HEK293 (cell line): ENCODE data around the gene TMEM198.

ENCODE experiments used
- GLI4 ChIP-seq: fragments of 450-650 bp; formaldehyde crosslinking; IDR thresholded peaks from 2 replicates; pipeline ENCODE4 v1.5.1; 2016; ENCODE audit warnings: missing biosample characterization, missing genetic modification characterization
- GLIS2 ChIP-seq: fragments of 450-650 bp; formaldehyde crosslinking; IDR thresholded peaks from 2 replicates; pipeline ENCODE4 v1.5.1; 2016; ENCODE audit warnings: missing biosample characterization, missing genetic modification characterization
- HOXD13 ChIP-seq: sonication (generic); formaldehyde crosslinking; IDR thresholded peaks from 2 replicates; pipeline ENCODE4 v1.8.0; 2022; ENCODE audit warnings: missing genetic modification reagents, borderline replicate concordance
- KLF7 ChIP-seq: fragments of 450-650 bp; formaldehyde crosslinking; IDR thresholded peaks from 2 replicates; pipeline ENCODE4 v1.5.1; 2016; ENCODE audit warnings: missing biosample characterization, missing genetic modification characterization, borderline replicate concordance
- KLF8 ChIP-seq: fragments of 450-650 bp; formaldehyde crosslinking; IDR thresholded peaks from 2 replicates; pipeline ENCODE4 v1.5.1; 2016; ENCODE audit warnings: missing biosample characterization, missing genetic modification characterization
- KLF9 ChIP-seq: fragments of 450-650 bp; formaldehyde crosslinking; IDR thresholded peaks from 2 replicates; pipeline ENCODE4 v1.5.1; 2016; ENCODE audit warnings: missing biosample characterization, missing genetic modification characterization, low read depth
- PRDM10 ChIP-seq: fragments of 450-650 bp; formaldehyde crosslinking; IDR thresholded peaks from 2 replicates; pipeline ENCODE4 v1.5.1; 2016; ENCODE audit warnings: missing biosample characterization, missing genetic modification characterization
- REPIN1 ChIP-seq: fragments of 450-650 bp; formaldehyde crosslinking; IDR thresholded peaks from 2 replicates; pipeline ENCODE4 v1.5.1; 2017; ENCODE audit warnings: missing biosample characterization, missing genetic modification characterization, low read depth
- WT1 ChIP-seq: fragments of 450-650 bp; formaldehyde crosslinking; IDR thresholded peaks from 2 replicates; pipeline ENCODE4 v1.5.1; 2016; ENCODE audit warnings: missing biosample characterization, missing genetic modification characterization
- ZBTB21 ChIP-seq: fragments of 450-650 bp; formaldehyde crosslinking; IDR thresholded peaks from 2 replicates; pipeline ENCODE4 v1.5.1; 2017; ENCODE audit warnings: missing biosample characterization, missing genetic modification characterization
- ZBTB48 ChIP-seq: fragments of 450-650 bp; formaldehyde crosslinking; IDR thresholded peaks from 2 replicates; pipeline ENCODE4 v1.5.1; 2016; ENCODE audit warnings: missing biosample characterization, missing genetic modification characterization
- ZBTB6 ChIP-seq: fragments of 450-650 bp; formaldehyde crosslinking; IDR thresholded peaks from 2 replicates; pipeline ENCODE4 v1.5.1; 2017; ENCODE audit warnings: missing biosample characterization, missing genetic modification characterization
- ZNF132 ChIP-seq: fragments of 450-650 bp; formaldehyde crosslinking; IDR thresholded peaks from 2 replicates; pipeline ENCODE4 v1.5.1; 2017; ENCODE audit warnings: missing biosample characterization, missing genetic modification characterization, borderline replicate concordance
- ZNF16 ChIP-seq: fragments of 450-650 bp; formaldehyde crosslinking; IDR thresholded peaks from 2 replicates; pipeline ENCODE4 v1.5.1; 2016; ENCODE audit warnings: low read depth, missing biosample characterization, missing genetic modification characterization
- ZNF2 ChIP-seq: fragments of 450-650 bp; formaldehyde crosslinking; IDR thresholded peaks from 2 replicates; pipeline ENCODE4 v1.5.1; 2016; ENCODE audit warnings: missing biosample characterization, missing genetic modification characterization
- ZNF202 ChIP-seq: fragments of 450-650 bp; formaldehyde crosslinking; IDR thresholded peaks from 2 replicates; pipeline ENCODE4 v1.5.1; 2016; ENCODE audit warnings: missing biosample characterization, missing genetic modification characterization, borderline replicate concordance
- ZNF26 ChIP-seq: fragments of 450-650 bp; formaldehyde crosslinking; IDR thresholded peaks from 2 replicates; pipeline ENCODE4 v1.5.1; 2016; ENCODE audit warnings: missing biosample characterization, missing genetic modification characterization
- ZNF280D ChIP-seq: fragments of 450-650 bp; formaldehyde crosslinking; IDR thresholded peaks from 2 replicates; pipeline ENCODE4 v1.5.1; 2016; ENCODE audit warnings: missing biosample characterization, missing genetic modification characterization
- ZNF391 ChIP-seq: fragments of 450-650 bp; formaldehyde crosslinking; IDR thresholded peaks from 2 replicates; pipeline ENCODE4 v1.5.1; 2016; ENCODE audit warnings: low read depth, missing biosample characterization, missing genetic modification characterization, borderline replicate concordance
- ZNF433 ChIP-seq: fragments of 450-650 bp; formaldehyde crosslinking; IDR thresholded peaks from 2 replicates; pipeline ENCODE4 v1.5.1; 2016; ENCODE audit warnings: missing biosample characterization, missing genetic modification characterization, low read depth
- ZNF513 ChIP-seq: fragments of 450-650 bp; IDR thresholded peaks from 2 replicates; pipeline ENCODE4 v1.5.1; 2018; ENCODE audit warnings: missing biosample characterization, missing genetic modification characterization
- ZNF621 ChIP-seq: fragments of 450-650 bp; formaldehyde crosslinking; IDR thresholded peaks from 2 replicates; pipeline ENCODE4 v1.5.1; 2017; ENCODE audit warnings: missing biosample characterization, missing genetic modification characterization
- ZNF626 ChIP-seq: fragments of 450-650 bp; sonication (Bioruptor Pico); formaldehyde crosslinking; IDR thresholded peaks from 2 replicates; pipeline ENCODE4 v1.5.1; 2018; ENCODE audit warnings: missing biosample characterization, missing genetic modification characterization, inconsistent platforms
- ZNF629 ChIP-seq: fragments of 450-650 bp; formaldehyde crosslinking; IDR thresholded peaks from 2 replicates; pipeline ENCODE4 v1.5.1; 2017; ENCODE audit warnings: missing biosample characterization, missing genetic modification characterization
- ZNF785 ChIP-seq: fragments of 450-650 bp; formaldehyde crosslinking; IDR thresholded peaks from 2 replicates; pipeline ENCODE4 v1.5.1; 2016; ENCODE audit warnings: missing biosample characterization, missing genetic modification characterization
- ZNF792 ChIP-seq: fragments of 450-650 bp; formaldehyde crosslinking; IDR thresholded peaks from 2 replicates; pipeline ENCODE4 v1.5.1; 2016; ENCODE audit warnings: missing biosample characterization, missing genetic modification characterization
- TF ChIP-seq, protein P1 (sequence below): fragments of 450-650 bp; formaldehyde crosslinking; IDR thresholded peaks from 2 replicates; pipeline ENCODE4 v1.5.1; 2016; ENCODE audit warnings: missing biosample characterization, missing genetic modification characterization

The TMEM198 gene

DNA sequence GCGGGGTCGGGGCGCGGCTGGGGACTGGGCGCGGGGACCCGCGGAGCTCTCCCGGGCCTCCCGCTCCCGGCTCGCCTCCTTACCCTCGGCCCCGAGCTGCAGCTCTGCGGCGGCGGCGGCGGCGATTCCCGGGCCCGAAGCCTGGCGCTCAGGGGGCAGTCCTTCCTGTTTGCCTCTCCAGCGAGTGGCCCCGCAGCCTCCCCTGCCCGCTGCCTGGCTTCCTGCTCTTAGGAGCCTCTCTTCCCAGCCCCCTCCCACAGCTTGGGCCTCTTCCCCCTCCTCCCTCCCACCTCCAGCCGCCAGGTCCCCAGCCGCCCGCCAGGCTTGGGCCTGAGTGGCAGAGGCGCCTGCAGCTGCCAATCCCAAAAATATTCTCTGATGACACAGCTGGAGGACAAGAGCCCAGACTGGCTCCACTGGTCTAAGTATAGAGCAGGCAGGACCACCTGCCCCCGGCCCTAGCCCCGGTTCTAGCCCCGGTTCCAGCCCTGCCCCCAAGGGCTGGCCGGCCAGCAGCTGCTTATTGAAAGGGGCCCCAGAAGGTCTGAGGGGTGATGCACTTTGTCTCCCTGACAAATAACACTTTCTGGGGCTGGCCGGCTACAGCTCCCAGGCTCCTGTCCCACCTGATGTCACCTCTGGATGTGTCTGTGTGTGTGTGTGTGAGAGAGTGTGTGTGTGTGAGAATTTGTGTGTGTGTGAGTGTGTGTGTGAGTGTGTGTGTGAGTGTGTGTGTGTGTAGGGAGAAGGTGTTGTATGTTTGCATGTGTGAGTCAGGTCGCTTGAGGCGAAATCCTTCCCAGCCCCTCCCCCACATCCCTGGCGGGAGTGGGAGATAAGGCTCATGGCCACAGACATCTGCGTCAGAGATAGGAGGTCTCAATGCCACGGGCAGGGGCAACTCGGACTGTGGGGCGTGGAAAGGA lies 27.7 kb downstream of the TMEM198 start, which contains the start of gene OBSL1 (continued):
- TF ChIP-seq PRDM10 (tag by site-specific recombination) (peak; percentile 45), ZNF132 (tag by site-specific recombination) (no peak), HOXD13 (CRISPR knock-in tag) (no peak), ZBTB48 (tag by site-specific recombination) (peak; percentile 80), ZBTB21 (tag by site-specific recombination) (0 out of 2 replicates have a peak, but pooled peaks have one; percentile 39), ZNF621 (tag by site-specific recombination) (peak; percentile 80; the same call in 1 of the 2 replicates), ZNF16 (tag by site-specific recombination) (no peak), ZNF433 (tag by site-specific recombination) (no peak), ZNF26 (tag by site-specific recombination) (no peak), ZNF391 (tag by site-specific recombination) (peak; percentile 84; the same call in 1 of the 2 replicates), KLF7 (tag by site-specific recombination) (peak; percentile 61; the same call in 1 of the 2 replicates), ZNF629 (tag by site-specific recombination) (peak; percentile 78), ZNF626 (no peak), ZNF785 (peak; percentile 93), KLF9 (peak; percentile 48), ZNF202 (tag by site-specific recombination) (no peak), KLF8 (tag by site-specific recombination) (peak; percentile 37; the same call in 1 of the 2 replicates), ZBTB6 (tag by site-specific recombination) (no peak), WT1 (tag by site-specific recombination) (peak; percentile 84), REPIN1 (no peak), ZNF280D (tag by site-specific recombination) (peak; percentile 72; the same call in 1 of the 2 replicates), GLI4 (tag by site-specific recombination) (peak; percentile 90; the same call in 1 of the 2 replicates), ZNF513 (tag by site-specific recombination) (no peak), ZNF792 (tag by site-specific recombination) (0 out of 2 replicates have a peak, but pooled peaks have one; percentile 64), GLIS2 (peak; percentile 53), ZNF2 (tag by site-specific recombination) (peak; percentile 64)
- TF ChIP-seq, protein P1, sequence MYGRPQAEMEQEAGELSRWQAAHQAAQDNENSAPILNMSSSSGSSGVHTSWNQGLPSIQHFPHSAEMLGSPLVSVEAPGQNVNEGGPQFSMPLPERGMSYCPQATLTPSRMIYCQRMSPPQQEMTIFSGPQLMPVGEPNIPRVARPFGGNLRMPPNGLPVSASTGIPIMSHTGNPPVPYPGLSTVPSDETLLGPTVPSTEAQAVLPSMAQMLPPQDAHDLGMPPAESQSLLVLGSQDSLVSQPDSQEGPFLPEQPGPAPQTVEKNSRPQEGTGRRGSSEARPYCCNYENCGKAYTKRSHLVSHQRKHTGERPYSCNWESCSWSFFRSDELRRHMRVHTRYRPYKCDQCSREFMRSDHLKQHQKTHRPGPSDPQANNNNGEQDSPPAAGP (tag by site-specific recombination), result peak; percentile 91
